ENCODE measurements around the gene SPAAR.

The SPAAR gene

DNA sequence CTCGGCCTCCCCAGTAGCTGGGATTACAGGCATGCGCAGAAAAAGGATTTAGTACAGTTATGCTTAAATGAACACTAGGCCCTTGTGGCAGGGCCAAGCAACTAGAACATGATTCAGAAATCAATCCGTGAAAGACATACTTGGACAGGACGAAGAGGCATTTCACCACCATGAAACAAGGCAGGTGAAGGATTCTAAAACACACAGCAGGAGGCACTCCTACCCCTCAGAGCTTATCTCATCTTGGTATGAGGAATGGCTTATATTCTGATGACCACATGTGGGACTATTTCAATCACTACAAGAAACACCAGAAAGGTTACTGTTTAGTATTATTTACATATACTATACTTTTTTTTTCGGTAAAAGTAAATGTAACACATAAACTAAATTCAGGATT is 33.0 kb downstream of the SPAAR start:
- in situ Hi-C loops (cut with MboI; ENCODE audit: low sequenced_read_pairs): no loop called here

DNA sequence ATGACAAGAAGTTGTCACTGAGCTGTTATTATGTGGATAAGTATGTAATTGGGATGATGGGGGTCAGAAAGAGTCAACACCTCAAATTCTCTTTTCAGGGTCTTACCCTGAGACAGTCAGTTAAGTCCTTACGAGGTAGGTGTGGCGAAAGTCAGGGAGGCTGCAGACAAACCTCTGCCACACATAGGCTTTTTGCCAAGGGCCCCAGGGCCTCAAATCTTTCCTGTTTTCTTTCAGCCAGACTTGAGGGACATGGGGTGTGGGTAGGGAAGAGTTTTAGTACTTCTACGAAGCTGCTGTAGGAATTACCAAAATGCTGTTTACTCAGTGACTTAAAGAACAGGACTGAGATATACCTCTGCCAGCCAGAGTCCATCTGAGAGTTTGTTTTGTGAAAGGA is 34.9 kb downstream of the SPAAR start:
- in situ Hi-C loops (cut with MboI; ENCODE audit: low sequenced_read_pairs): no loop called here

DNA sequence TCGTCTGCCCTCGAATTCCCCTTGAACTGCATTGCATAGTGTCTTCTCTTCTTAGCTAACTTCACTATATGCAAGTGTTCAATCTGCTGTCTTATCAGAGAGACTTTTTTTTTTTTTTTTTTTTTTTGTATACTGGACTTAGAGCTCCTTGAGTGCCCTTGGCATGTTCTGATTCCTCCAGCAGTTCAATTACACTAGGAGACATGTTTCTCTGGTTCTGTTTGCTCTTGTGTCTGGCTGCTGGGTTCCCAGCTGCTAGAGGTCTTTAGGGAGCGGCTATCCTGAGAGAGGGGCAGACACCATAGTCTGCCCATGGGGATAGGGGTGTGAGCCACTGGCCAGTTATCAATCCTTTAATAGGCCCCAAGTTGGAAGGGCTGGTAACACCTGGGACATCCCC is 35.6 kb downstream of the SPAAR start:
- in situ Hi-C loops (cut with MboI; ENCODE audit: low sequenced_read_pairs): no loop called here

- in situ Hi-C loops (cut with MboI; ENCODE audit: low sequenced_read_pairs): no loop called here
Measured at GRCh38 chr9:35945341-35946018, 36.2 kb downstream of the SPAAR start.

DNA sequence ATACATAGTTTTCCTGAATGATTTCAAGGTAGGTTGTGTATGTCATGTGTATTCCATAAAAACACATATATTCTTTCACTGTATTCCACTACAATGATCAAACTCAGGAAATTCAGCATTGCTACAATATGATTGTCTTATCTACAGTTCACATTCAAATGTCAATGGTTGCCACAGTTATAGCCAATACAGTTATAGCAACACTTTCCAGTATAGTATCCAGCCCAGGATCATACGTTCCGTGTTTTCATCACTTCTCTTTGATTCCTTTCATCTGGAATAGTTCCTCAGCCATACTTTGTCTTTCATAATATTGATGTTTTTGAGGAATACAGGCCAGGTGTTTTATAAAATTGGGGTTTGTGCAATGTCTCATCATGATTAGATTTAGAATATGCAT is 39.2 kb downstream of the SPAAR start:
- in situ Hi-C loops (cut with MboI; ENCODE audit: low sequenced_read_pairs): no loop called here

DNA sequence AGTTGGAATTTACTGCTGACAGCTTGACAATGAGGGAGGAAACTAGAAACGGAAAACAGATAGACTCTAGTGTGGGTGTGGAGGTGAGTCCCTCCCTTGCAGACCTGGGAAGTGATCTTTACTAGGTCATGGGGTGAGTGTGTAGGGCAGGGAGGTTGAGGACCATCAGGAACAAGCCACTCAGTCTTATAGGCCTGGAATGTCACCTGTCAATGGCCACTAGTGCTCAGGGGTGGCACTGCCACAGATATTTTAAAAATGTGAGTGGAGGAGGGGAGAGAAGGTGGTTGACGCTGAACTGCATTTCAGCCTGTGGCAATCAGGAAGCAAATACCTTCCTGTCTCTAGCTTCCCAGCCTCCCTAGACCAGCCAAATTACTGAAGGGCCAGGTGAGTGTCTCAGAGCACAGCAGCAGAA is 39.6 kb downstream of the SPAAR start:
- in situ Hi-C loops (cut with MboI; ENCODE audit: low sequenced_read_pairs): no loop called here

DNA sequence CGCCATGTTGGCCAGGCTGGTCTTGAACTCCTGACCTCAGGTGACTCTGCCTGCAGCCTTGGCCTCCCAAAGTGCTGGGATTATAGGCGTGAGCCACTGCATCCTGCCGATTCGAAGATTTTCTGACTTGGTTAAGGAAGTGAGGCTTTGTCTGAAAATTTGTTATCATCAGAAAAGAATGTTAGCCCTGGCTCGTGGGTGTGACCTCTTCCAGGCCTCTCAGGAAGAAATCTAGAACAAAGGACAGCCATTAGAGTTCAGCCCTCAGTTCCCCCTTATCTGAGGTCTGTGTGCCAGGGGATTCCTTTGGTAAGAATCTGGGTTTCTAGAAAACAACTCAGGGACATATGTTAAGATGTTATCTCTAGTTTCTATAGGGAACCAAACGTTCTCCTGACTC is 42.4 kb downstream of the SPAAR start:
- in situ Hi-C loops (cut with MboI; ENCODE audit: low sequenced_read_pairs): no loop called here

GRCh38 chr9:35952526-35953191 is 43.4 kb downstream of the SPAAR start:
- in situ Hi-C loops (cut with MboI; ENCODE audit: low sequenced_read_pairs): no loop called here

GRCh38 chr9:35954942-35955546 is 45.8 kb downstream of the SPAAR start:
- in situ Hi-C loops (cut with MboI; ENCODE audit: low sequenced_read_pairs): no loop called here

DNA sequence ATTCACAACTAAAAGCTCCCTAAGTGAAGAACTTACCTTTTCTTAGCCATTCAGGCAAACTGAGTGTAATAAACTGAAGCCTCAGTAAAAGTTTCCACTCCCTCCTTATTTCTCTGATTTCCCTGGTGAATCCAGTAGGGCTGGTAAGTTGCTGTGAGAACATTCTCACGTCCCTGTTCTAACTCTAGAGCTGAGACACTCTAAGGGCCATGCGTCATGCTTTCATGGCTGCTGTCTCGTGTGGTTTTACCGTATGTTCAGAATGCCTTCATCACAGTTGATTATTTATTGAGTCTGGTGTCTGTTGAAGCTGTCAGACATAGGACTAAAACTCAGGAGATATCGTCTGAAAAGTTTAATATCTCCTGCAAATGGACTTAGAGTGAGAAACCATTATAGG is 47.4 kb downstream of the SPAAR start:
- in situ Hi-C loops (cut with MboI; ENCODE audit: low sequenced_read_pairs): no loop called here

DNA sequence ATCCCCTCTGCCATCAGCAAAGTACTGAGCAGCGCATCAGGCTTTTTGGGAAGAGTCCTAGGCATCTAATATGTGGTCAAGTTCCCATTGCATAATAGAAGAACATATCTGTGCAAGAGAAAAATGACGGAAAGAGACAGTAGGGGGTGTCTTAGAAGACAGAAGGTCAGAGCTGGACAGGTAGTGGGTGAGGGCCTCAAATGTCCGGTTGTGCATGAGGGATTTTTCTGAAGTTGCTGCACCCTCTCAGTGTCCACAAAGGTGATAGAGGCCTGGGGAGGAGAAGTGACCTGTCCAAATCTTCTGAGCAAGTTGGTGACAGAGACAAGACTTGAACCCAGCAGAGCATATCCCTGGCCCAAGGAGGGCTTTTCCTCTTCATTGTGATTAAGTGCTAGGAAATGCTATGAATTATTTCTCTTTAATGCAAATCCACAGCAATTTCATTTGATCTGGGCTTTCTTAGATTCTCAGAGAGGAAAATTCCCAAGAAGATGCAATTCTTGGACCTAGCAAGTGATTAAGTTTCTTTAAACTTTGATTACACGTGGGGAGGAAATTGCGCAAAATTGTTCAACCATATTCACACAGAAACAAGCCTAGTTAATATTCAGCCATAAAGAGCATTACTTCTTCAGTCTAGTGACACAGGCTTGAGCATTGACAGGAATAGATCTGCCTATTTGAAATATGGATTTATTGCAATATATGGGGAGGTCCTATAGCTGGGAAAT is 49.0 kb downstream of the SPAAR start, which contains the start of gene OR2S2:
OR2S2 (minus strand) TSS at position 51 of the 734 bp plus-strand sequence. CDS start 56 bp downstream, outside the sequence.
- in situ Hi-C loops (cut with MboI; ENCODE audit: low sequenced_read_pairs): no loop called here

- in situ Hi-C loops (cut with MboI; ENCODE audit: low sequenced_read_pairs): no loop called here
Measured at GRCh38 chr9:35960039-35960655, 50.9 kb downstream of the SPAAR start.
